GM19023 (cell line): ENCODE results near the gene ST6GAL1.
"Not testable (repeated sequence)": the region's sequence is repeated elsewhere in the genome, so short reads cannot be mapped to it uniquely, and the experiment has no call there.

Source experiments
- ATAC-seq: cut with Tn5 transposase; IDR thresholded peaks from one replicate; pipeline ENCODE4 v1.9.1; 2021; ENCODE audit warnings: mild to moderate bottlenecking, moderate library complexity; ENCODE audit not compliant: unreplicated experiment

ST6GAL1 gene

GRCh38 chr3:187042346-187042745 is 112.0 kb downstream of the ST6GAL1 start:
- no peak for ATAC-seq

- ATAC-seq, result no peak
Measured at GRCh38 chr3:187042874-187043458, 112.6 kb downstream of the ST6GAL1 start.

- peak; percentile 55 for ATAC-seq
Measured at GRCh38 chr3:187044206-187044605, 113.9 kb downstream of the ST6GAL1 start.

GRCh38 chr3:187044867-187045552 is 114.7 kb downstream of the ST6GAL1 start:
- no peak for ATAC-seq

GRCh38 chr3:187046033-187046432 is 115.7 kb downstream of the ST6GAL1 start:
- ATAC-seq, result no peak

- ATAC-seq, result no peak
Measured at GRCh38 chr3:187049462-187050101, 119.3 kb downstream of the ST6GAL1 start.

DNA sequence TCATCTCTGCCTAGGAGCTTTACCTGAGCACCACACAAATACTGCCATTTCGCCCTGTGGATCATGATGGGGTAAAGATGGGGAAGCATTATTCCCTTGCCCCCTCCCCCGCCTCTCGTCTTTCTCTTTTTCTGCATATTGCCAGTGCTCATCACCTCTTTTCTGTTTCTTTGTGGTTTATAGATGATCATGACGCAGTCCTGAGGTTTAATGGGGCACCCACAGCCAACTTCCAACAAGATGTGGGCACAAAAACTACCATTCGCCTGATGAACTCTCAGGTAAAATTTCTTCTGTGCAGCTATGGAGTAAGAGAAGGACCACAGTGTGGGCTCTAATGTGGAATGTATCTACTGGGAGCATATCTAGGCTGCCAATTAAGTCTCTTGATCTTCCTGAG is 120.7 kb downstream of the ST6GAL1 start:
- no peak for ATAC-seq

DNA sequence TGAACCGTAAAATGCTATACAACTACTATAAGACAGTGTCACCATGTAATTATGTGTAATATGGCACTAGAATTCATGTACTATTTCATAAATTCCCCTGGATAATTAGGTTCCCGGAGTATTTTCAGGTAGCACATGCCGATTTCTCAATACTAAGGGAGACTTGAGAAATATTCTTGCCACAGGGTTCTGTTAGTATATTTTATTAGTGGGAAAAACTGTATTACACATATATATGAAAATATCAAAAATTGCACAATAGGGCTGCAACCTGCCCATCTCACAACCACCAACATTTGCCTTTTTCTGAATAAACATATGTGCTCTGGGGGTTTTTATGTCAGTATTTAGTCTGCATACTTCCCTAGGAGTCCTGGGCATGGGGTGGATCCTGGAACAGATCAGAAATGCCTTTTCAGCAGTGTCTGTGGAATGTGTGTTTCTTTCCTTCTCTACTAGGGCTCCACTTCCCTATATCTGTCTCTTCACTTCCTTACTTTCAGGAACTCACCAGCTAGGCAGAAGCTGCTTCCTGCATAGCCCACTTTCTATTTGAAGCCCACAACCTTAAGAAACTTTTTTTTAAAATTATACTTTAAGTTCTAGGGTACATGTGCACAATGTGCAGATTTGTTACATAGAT is 121.5 kb downstream of the ST6GAL1 start:
- ATAC-seq, result no peak

GRCh38 chr3:187052427-187052826 is 122.1 kb downstream of the ST6GAL1 start:
- ATAC-seq, result not testable (repeated sequence)

GRCh38 chr3:187054433-187054832 is 124.1 kb downstream of the ST6GAL1 start:
- not testable (repeated sequence) for ATAC-seq

DNA sequence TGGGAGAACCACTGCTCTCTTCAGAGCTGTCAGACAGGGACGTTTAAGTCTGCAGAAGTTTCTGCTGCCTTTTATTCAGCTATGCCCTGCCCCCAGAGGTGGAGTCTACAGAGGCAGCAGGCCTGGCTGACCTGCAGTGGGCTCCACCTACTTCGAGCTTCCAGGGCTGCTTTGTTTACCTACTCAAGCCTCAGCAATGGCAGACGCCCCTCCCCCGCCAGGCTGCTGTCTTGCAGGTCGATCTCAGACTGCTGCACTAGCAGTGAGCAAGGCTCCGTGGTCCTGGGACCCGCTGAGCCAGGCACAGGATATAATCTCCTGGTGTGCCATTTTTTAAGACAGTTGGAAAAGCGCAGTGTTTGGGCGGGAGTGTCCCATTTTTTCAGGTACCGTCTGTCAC is 127.5 kb downstream of the ST6GAL1 start:
- not testable (repeated sequence) for ATAC-seq

DNA sequence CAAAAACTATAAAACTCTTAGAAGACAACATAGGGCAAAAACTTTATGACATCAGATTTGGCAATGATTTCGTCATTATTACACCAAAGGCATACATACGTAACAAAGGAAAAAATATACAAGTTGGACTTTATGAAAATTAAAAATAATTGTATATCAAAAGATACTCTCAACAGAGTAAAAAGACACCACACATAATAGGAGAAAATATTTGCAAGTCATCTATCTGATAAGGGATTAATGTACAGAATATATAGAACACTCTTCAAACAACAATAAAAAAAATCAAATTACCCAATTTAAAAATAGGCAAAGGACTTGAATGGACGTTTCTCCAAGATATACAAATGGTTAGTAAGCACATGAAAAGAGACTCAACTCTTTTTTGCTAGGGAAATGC is 131.4 kb downstream of the ST6GAL1 start:
- ATAC-seq, result no peak

- ATAC-seq, result no peak
Measured at GRCh38 chr3:187062526-187063177, 132.3 kb downstream of the ST6GAL1 start.

DNA sequence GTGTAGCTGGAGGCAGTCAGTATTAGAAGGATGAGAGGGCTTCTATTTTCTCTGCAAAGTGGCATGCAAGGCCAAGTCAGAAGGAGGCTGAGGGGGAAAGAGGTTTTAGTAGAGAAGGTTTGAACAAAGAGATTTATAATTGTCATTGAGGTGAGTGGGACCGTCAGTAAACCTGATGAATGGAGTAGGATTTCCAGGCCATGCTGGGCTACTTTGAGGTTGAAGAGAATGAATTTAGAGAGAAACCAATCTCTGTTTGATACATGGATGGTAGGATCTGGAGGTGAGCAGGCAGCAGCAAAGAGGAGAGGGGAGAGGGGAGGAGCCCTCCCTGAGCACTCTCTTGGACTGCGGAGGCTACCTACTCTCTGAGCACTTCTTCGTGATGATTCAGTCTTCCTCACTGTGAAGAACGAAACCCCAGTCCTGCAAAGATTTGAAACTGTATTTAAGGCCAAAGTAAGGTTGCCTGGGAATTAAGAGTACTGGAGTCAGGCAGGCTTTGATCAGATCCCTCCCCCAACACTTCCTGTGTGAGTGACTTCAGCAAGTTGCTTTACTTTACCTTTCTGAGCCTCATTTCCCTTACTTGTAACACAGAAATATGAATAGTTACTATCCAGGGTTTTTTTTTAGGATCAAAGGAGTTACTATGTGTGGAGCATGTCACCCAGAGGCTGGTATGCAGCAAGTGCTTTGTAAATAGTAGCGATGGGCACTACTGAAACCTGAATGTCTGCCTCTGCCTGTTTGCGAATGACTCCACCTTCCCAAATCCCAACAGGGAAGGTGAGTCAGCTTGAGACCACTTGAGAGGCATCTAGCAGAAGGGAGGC is 133.2 kb downstream of the ST6GAL1 start:
- no peak for ATAC-seq

GRCh38 chr3:187064210-187065115 is 134.1 kb downstream of the ST6GAL1 start:
- ATAC-seq, result peak; percentile 11

DNA sequence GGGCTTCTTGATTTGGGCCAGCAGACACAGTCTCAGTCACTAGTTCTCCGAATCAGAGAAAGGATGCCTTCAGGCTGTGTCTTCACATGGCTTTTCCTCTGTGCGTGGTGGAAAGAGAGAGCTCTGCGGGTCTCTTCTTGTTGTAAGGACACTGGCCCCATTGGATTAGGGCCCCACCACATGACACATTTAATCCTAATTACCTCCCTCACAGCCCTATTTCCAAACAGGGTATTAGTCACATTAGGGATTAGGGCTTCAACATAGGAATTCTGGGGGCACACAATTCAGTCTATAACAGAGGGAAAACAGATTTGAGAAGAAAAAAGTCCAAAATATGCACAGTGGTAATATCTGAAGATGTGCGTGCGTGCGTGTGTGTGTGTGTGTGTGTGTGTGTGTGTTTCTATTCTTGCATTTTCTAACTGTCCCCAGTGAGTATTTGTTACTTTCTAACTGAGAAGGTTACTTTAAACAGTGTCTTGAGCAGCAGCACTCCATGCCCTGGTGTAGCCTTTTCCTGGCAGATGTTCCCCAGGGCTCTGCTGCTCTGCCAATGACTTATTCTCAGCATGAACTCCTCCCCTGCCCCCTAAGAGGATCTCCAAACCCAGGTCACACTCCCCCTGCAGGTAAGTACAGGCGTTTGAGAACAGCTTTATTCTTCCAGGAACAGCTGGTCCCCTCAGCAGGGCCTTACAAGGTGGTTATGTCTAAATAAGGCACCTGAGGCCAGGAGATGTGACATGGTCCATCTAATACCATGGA is 136.1 kb downstream of the ST6GAL1 start:
- no peak for ATAC-seq

DNA sequence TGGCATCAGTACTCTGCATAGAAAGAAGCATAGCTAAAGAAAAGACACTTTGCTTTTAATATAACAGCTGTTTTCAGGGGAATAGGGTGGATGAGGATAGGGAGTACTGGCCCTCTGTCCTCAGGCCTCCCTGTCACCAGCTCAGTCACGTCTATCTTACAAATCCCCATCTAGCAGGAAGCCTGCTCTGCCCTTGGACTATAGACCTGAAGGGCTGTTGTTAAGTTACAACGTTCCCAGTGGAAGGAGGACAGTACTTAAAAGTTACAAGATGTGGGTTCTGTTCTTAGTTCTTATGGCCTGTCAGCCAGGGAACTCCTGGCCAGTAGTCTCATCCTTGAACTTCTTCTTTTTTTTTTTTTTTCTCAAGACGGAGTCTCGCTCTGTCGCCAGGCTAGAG is 138.5 kb downstream of the ST6GAL1 start:
- no peak for ATAC-seq

GRCh38 chr3:187069857-187070516 is 139.7 kb downstream of the ST6GAL1 start:
- no peak for ATAC-seq
